ENCODE results near the gene ZPR1. TPM values are rescaled to one million over a fixed set of nuclear protein-coding genes. Genes with fewer than 3 reads are reported as not detected.

ZPR1 gene
- total and polyA plus RNA-seq, 11 donors: 6.2 to 59.4 (median 27.1) TPM

GRCh38 chr11:116794851-116795250, 7.0 kb upstream of the ZPR1 start:
- intact Hi-C loops (cut with DNase I): loop anchor here in 7 of 10 donors (2.0 to 10.0 kb wide), 8 partner anchors 37 to 432 kb away; partner anchors contain the start of gene APOA1 (in 3 of the 7)
- Histone ChIP-seq H3K4me3 (no peak overlapping the region), H3K4me1 (peaks cover 0 to 22% (median 6%) of the 10 kb centered on the region in 12 donors), H3K36me3 (no peaks in the 10 kb centered on the region), H3K27ac (no peak overlapping the region), H3K9me3 (no peaks in the 10 kb centered on the region), H3K27me3 (no peaks in the 10 kb centered on the region)
- TF ChIP-seq CTCF (IDR thresholded peaks at IDR 0.05) (no peak), POLR2A (IDR thresholded peaks at IDR 0.05) (no peak)
- ATAC-seq (no peak), DNase-seq (no peak)
- 78 to 89% (median 82%) methylated on average over 2 of the region's 2 CpGs for WGBS, 4 donors

GRCh38 chr11:116793772-116794097, 5.9 kb upstream of the ZPR1 start:
- intact Hi-C loops (cut with DNase I): loop anchor here in 8 of 10 donors (2.0 to 10.0 kb wide), 9 partner anchors 39 to 434 kb away; partner anchors contain the start of gene APOA1 (in 3 of the 8)
- H3K36me3 ChIP-seq: no peaks in the 10 kb centered on the region
- no peaks in the 10 kb centered on the region for H3K27me3 ChIP-seq
- no peaks in the 10 kb centered on the region for H3K9me3 ChIP-seq
- H3K4me1 ChIP-seq: peaks cover 0 to 20% (median 6%) of the 10 kb centered on the region in 12 donors
- TF ChIP-seq CTCF (IDR thresholded peaks at IDR 0.05) (no peak), POLR2A (IDR thresholded peaks at IDR 0.05) (no peak)
- no peak overlapping the region for H3K4me3 ChIP-seq
- DNase-seq (no peak), ATAC-seq (no peak)
- WGBS, 4 donors: 97 to 100% (median 99%) methylated on average over 1 of the region's 1 CpG
- H3K27ac ChIP-seq: no peak overlapping the region

- Histone ChIP-seq H3K4me3 (no peak overlapping the region), H3K27me3 (no peaks in the 10 kb centered on the region), H3K36me3 (no peaks in the 10 kb centered on the region), H3K4me1 (peaks cover 0 to 23% (median 7%) of the 10 kb centered on the region in 12 donors), H3K9me3 (no peaks in the 10 kb centered on the region), H3K27ac (no peak overlapping the region)
- no peak for TF ChIP-seq CTCF (IDR thresholded peaks at IDR 0.05)
- TF ChIP-seq POLR2A (IDR thresholded peaks at IDR 0.05): no peak
- DNase-seq: no peak
- ATAC-seq: no peak
- WGBS, 4 donors: 71 to 86% (median 79%) methylated on average over 8 of the region's 8 CpGs
- intact Hi-C loops (cut with DNase I): loop anchor here in 8 of 10 donors (2.0 to 10.0 kb wide), 9 partner anchors 39 to 434 kb away; partner anchors contain the start of gene APOA1 (in 3 of the 8)
Measured at GRCh38 chr11:116792869-116793771, 5.3 kb upstream of the ZPR1 start.

- 78 to 84% (median 81%) methylated on average over 8 of the region's 8 CpGs for WGBS, 4 donors
- Histone ChIP-seq H3K4me3 (no peak overlapping the region), H3K4me1 (peaks cover 0 to 21% (median 7%) of the 10 kb centered on the region in 12 donors), H3K9me3 (no peaks in the 10 kb centered on the region), H3K36me3 (no peaks in the 10 kb centered on the region), H3K27ac (no peak overlapping the region), H3K27me3 (no peaks in the 10 kb centered on the region)
- intact Hi-C loops (cut with DNase I): loop anchor here in 8 of 10 donors (2.0 to 10.0 kb wide), 9 partner anchors 40 to 435 kb away; partner anchors contain the start of gene APOA1 (in 3 of the 8)
- TF ChIP-seq CTCF (IDR thresholded peaks at IDR 0.05): no peak
- no peak for TF ChIP-seq POLR2A (IDR thresholded peaks at IDR 0.05)
- DNase-seq (no peak), ATAC-seq (no peak)
Measured at GRCh38 chr11:116792144-116792868, 4.5 kb upstream of the ZPR1 start.
